ENCODE measurements around the gene ITPKB.
A peak's percentile ranks its signal among the peaks of the same experiment; 100 is the strongest.
"Not testable (repeated sequence)": the region's sequence is repeated elsewhere in the genome, so short reads cannot be mapped to it uniquely, and the experiment has no call there.

Gene ITPKB

DNA sequence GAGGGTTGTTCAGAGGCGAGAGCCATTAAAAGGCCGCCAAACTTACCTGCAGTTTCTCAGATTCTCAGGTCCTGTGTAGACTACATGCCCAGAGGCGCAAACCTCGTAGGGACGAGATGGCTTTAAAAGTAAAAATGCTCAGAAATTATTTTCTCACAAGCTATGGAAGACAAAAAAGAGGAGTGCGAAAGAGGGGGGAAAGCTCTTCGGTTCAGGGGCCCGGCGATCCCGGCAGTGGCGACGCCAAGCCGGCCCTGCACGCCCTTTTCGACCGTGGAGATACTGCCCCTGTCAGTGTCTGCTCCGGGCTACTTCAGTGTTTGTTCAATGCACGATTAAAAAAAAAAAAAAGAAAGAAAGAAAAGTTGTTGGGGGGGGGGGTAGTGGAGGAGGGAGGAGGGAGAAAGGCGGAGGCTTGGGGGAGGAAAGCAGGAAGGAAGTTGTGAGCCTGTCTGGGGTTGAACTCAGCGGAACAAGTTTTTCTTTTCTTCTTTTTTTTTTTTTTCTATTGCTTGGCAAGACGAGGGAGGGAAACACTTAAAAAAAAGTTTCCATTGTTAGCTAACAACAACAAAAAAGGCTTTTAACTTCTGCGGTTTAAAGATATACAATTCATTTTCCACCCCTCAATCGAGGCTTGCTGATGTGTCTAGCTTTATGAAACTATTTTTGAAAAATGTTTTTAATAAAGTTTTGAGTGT, at the start of gene ITPKB:
TSS of gene ITPKB (minus strand) at position 288 of the 701 bp plus-strand sequence. CDS start 1,824 bp downstream, outside the sequence.
- peak; percentile 90 for DNase-seq

DNA sequence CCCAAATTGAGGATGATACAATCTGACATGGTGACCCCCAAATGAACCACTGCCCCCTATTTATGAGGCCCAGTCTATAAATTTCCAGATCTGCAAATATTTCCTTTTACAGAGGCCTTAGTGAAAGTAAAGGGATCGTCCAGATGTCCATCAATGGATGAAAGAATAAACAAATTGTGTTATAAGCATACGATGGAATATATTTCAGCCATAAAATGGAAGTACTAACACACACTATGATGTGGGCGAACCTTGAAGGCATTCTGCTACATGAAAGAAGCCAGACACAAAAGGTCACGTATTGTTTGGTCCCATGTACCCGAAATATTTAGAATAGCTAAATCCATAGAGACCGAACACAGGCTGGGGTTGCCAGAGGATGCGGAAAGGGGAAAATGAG, 48.6 kb upstream of the ITPKB start:
- DNase-seq = no peak

DNA sequence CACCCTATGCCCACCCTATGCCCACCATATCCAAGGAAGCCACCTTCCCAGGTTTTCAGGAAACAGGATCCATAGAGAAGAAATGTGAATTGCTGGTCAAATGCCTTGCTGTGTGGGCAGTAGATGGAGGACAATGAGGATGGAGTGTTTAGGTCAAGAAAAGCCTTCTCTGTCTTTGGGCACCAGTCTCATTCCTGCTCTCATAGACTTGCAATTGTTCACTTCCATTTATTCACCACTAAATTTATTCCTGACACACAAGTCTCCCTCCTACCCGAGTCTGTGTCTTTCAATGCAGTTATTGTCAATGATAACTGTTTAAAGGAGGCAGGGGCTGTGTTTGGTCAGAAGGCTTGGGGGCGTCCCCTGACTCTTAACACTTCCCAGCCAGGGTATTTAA, 48.0 kb upstream of the ITPKB start:
- no peak for DNase-seq

DNA sequence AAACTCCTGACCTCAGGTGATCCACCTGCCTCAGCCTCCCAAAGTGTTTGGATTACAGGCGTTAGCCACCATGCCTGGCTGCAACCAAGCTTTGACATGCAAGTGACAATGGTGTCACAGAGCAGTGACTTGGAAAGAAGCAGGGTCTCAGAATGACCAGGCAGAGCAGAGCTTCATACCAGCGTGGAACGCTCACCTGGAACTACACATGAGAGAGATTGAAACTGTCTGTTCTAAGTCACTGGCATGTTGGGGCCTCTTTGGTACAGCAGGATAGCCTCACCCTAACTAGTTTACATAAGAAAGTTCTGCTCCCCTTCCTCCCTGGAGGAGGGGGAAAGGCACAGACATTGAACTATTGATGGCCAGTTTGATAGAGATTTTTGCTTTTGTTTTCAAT, 47.5 kb upstream of the ITPKB start:
- no peak for DNase-seq

DNA sequence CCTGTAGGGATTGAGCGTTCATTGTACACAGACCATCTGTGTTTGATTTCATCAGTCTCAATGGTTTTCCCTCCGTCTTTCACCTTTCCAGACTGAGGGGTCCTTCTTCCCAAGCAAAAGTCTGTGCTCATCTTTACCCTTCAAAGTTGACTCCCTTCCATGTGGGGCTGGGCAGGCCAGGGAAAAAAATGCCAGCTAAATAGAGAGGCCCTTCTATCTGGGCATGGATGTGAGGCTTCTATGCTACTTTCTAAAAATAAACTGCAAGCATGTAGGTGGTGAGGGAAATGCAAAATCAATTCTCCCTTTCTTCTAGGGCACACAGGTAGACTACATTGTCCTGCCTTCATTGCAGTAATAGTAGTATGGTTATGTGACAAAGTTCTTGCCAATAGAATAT, 46.7 kb upstream of the ITPKB start:
- DNase-seq = no peak

DNA sequence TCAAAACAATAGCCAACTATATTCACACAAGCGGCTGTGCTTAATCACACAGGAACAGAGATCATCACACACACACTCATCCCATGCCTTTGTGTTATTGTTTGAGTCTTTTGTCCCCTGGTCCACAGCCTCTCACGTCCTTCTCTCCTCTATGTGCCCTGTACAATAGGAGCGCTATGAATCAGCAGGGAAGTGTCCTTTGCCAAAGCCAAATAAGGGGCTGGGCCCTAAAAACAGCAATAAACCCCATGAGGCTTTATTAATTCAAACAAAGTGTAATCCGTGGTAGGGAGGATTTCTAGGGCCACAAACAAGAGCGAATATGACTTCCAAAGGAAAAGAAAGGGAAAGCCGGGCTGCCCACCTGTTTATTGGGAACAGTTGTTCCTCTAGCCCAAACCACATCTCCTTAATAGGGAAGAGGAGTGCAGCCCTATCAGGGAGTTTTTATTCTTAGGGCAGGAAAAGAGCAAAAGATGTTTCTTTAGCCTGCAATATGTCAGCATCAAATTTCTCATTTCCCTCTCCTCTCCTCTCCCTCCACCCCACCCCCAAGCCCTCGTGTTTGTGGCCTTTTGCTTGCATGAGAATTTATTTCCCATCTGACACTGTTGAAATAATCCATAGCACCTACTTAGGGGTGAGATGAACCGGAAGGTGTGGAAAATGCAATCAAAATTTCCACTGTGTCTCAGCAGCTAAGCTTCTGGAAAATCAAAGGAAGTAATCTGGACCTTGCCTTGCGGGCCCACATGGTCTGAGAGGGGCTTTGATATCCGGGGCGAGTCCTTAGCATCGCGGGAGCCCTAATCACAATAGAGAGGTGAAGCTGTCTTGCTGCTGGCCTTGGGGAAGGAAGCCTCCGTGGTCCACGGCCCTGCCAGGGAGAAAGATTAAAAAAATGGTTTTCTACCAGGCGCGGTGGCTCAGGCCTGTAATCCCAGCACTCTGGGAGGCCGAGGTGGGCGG, 45.3 kb upstream of the ITPKB start:
- no peak for DNase-seq

DNA sequence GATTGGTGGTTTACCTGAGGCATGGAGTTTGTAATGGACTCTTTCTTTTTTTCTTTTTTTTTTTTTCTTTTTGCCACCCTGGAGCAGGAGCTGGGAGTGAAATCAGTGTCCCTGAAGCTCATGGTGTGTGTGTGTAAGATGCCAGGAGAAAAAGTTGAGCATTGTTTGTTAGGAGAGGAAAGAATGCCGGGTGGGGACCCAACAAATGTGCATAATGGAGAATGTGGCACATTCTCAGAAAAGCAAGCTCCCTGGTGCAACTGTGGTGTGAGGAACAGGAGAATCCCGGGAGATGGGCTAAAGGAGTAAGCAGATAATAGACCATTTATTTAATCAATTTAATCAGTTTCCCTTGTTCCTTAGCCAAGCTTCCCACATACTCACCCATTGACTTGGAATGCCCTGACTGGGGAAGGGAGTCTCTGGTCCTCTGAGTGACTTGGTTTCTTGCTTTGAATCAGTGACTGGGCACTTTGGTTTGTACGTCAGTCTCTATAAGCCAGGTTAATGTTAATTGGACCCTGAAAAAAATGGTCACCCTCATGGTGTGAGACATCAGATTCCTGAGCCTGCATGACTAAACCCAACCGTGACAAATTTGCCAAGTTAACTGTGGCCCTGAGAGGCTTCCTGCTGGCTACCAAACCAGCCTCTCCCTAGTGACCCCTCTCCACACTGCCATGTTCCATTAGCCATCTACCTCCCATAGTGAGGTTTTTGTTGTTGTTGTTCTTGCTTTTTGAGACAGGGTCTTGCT, 43.9 kb upstream of the ITPKB start:
- no peak for DNase-seq

DNA sequence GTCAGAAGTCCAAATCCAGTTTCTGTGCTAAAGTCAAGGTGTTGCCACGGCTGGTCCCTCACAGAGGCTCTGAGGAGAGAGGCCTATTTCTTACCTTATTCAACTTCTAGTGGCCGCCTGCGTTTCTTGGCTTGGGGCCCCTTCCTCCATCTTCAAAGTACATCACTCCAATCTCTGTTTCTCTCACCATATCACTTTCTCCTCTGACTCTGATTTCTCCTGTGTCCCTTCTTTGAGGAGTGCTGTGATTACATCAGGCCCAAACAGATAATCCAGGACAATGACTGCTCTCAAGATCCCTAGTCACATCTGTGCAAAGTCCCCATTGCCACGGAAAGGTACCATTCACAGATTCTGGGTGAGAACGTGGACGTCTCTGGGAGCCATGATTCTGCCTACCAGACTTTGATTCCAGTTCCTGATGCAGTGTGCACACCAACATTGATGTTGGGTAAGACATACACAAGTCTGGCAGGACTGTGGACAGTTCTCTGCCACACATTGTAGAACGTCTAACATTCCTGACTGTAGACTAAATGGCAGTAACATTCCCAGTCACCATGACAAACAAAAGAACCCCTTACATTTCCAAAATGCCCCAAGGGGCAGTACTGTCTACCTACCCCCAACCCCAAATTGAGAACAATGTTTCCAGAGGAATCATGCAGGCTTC, 43.0 kb upstream of the ITPKB start:
- no peak for DNase-seq

DNA sequence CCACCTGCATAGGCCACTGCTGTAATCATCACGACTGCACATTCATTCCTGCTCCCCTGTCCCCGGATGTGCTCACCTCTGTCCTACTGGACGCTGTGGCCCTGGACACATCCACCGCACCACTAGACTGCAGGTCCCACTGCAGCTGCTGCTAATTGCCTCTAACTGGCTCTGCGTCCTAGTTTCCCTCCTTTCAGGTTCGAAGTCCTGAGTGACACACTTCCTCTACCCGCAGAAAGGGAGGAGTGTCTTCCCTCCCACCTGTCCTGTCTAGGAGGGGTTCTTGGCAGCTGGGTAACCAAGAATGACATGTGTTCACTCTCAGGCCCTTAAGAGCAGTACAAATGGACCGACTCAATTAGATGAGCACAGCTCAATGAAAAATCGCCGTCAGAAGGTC, 40.5 kb upstream of the ITPKB start:
- no peak for DNase-seq

DNA sequence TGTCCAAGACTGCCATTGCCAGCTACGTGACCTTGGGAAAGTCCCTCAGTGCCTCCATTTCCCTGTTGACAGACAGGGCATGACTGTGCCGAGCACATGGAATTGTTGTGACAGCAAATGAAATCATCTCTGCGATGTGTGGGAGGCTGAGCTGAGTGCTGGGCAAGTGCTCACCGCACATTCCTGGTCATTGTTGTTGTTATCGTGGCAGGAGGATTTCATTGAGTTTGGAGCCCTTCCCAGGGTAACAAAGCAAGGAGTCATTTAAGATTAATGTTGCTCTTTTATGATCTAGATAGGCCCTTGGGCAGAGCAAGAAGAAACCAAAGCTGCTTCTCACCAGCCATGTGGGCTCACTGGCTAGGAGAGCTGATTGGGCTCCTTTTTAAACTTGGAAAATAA, 39.6 kb upstream of the ITPKB start:
- DNase-seq = no peak

DNA sequence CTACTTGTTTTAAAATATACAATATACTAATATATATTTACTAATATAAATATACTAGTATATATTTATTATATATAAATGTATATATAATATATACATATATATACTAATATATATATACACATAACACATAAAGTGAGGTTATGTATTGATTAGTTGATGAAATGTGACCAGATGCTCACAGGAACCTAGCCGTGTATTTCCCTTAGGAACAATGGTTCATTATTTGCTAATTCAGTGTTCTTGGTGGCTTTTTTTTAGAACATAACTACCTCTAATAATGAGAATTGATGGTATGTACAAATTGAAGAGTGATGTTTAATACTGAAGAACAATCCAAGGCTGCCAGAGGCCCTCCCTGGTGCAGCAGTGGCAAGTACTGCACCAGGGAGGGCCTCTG, 37.9 kb upstream of the ITPKB start:
- no peak for DNase-seq

DNA sequence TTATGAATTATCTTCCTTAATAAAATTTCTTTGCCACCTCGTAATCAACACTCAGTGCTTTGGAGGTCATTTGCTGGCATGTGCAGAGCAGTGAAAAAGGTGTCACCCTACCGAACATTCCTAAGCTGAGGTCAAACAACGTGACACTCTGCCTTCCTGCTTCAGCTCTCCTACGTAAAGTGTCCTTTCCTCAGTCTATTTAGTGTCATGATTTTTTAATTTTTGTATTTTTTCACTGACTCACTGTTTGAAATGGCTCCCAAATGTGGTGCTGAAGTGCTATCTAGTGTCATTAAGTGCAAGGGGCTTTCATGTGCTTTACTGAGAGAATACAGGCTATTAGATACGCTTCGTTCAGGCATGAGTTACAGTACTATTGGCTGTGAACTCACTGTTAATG, 37.0 kb upstream of the ITPKB start:
- DNase-seq = no peak

DNA sequence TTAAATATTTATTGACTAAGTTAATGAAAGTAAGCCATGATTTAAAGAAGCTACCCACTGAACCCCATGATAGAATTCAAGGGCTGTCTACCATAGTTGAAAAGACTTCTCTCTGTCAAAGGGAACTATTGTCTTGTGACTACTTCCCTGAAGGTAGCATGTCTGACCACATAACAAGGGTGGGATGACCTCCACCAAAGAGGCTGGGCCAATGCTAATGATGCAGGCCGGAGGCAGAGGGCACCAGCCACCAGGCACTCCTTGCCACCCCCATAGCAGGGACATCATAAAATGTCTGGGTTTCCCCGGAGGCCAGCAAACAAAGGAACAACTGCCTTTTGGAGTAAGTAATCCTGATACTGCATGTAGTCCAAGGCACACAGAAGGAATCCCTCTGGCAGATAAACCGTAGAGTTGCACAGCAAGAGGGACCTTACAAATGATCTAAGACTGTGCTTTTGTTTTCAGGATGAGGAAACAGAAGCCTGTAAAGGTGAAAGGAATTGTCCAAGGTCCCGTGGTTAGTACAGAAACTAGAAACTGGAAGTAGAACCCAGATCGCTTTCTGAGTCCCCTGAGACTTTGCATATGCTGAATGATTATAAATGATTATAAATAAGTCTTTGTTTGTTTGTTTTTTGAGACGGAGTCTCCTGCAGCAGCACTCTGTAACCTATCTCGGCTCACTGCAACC, 33.5 kb upstream of the ITPKB start:
- DNase-seq = no peak

DNA sequence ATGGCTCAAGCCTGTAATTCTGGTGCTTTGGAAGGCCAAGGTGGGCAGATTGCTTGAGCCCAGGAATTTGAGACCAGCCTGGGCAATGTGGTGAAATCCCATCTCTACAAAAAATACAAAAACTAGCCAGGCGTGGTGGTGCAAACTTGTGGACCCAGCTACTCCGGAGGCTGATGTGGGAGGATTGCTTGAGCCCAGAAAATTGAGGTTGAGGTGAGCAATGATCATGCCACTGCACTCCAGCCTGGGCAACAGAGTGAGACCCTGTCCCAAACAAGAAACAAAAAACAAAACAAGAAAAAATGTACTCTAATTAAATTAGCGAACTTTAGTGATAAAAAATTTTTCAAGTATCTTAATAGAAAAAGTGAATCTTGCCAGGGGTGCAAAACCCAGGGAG, 28.1 kb upstream of the ITPKB start:
- not testable (repeated sequence) for DNase-seq

DNA sequence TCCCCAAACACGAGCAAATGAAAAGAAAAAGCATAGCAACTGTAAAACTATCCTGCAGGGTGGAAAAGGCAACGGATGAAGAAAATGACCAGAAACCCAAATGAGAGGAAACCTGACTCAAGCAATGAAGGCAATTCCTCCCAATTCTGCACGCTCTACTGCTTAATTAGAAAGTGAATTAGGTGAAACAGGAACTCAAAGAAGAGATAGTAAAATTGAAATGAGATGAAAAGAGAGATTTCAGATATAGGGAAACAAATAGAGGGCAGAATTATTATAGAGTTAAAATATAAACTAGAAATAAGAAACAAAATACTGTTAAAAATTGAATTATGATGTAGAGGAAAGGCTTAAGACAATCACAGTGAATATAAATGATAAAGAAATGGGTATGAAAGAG, 27.5 kb upstream of the ITPKB start:
- DNase-seq = no peak

DNA sequence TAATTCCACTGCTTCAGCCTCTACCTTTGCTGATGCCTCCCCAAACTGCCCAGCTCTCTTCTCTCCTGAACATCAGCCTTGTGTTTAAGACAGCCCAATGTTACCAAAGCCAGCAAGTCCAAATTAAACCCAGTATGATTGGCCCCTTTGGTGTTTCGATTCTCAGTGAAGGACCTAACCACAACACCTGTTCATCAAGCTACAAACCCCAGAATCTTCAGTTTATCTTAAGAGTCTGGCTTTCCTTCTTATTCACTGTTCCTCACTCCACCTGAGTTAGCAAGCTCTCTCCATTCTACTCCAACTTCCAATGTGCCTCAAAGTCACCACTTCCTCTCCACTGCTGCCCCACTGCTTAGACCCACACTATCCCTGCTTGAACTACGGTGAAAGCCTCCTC, 25.5 kb upstream of the ITPKB start:
- no peak for DNase-seq

DNA sequence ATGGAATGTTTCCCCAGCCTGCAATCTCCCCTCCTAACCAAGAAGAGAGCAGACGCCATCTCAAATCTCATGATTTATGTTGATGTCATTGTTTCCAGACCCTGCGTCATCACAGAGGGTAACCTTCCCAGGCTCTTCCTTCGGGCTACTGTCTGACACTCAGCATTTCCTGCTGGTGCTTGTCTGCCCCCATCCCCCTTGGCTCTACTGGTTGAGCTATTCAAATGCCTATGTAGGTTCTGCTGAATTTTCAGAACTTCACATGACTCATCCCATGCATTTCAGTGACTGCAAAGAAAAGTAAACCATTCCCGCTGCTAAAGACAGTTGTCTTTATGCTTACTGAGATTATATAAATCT, 24.8 kb upstream of the ITPKB start:
- DNase-seq = no peak

DNA sequence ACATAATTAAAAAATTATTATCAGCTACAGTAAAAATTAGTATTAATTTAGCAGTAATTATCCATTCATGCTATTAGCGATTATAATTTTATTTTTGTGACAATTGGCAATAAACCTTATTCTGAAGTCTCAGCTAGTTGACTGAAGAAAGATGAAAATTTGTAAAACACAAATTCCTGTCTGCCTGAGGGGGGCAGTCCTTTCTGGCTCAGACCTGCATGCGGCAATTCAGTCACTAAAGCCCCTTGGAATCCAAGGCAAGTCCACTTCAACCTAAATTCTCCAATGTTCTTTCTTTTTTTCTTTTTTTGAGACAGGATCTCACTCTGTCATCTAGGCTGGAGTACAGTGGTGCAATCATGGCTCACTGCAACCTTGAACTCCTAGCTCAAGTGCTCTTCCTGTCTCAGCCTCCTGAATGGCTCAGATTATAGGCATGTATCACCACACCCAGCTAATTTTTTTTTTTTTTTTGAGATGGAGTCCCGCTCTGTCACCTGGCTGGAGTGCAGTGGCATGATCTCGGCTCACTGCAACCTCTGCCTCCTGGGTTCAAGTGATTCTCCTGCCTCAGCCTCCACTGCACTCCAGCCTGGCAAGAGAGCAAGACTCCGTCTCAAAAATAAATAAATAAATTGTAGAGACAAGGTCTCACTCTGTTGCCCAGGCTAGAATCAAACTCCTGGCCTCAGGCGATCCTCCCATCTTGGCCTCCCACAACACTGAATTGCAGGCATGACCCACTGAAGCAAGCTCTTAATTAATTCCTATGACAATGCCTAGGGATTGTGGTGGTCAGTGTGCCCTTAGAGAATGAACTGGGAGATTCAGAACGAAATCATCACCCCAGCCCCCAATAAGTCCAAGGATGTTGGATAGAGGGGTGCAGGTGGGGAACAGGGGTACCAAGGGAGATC, 24.2 kb upstream of the ITPKB start:
- no peak for DNase-seq

DNA sequence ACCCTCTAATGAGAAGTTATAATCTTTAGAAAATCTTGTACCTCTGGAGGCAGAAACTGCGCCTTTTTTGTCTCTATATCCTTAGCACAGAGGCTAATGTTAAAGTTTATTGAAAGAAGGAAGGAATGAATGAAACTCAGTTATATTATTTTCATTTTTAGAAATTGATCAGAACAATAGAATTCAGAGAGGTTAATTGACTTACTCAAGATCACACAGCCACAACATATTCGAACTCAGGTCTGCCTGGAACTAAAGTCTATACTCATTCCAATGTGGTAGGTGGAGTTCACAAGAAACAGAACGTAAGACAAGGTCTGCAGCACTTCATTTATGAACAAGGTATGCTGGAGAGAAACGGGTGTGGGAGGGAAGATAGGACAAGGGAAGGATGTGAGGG, 23.0 kb upstream of the ITPKB start:
- no peak for DNase-seq

DNA sequence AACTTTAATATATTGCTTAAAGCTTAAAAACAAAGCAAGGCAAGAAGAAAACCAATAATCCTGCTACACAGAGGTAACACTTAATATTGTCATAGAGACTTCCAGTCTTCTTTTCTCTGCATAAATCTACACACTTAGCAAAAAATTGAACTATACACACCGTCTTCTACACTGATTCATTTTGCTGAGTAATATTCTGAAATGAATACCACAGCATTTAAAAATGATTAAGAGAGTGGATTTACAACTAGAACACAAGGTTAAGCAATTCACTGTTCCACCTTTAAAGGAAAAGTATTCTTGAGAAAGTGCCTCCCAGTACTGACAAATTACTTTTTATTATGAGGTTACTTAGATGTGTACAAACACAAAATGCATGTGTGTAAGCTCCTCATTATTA, 22.2 kb upstream of the ITPKB start:
- no peak for DNase-seq

All from hematopoietic multipotent progenitor cell treated with erythropoietin and hydrocortisone succinate and interleukin-3 and kit ligand, for 6 days (in vitro differentiated cells).